Measurements from ENCODE around the gene RNF103.

The RNF103 gene

GRCh38 chr2:86624267-86624547 lies 542 bp upstream of the RNF103 start:
- H3K27ac ChIP-seq, result peak overlapping the region; percentile 93
- TF ChIP-seq CTCF (IDR thresholded peaks at IDR 0.05), result no peak
- TF ChIP-seq ZFX (IDR thresholded peaks at IDR 0.05; ENCODE audit: borderline replicate concordance), result no peak

GRCh38 chr2:86623043-86623493 lies 597 bp downstream of the RNF103 start:
- H3K27ac ChIP-seq, result peak overlapping the region; percentile 93
- TF ChIP-seq ZFX (IDR thresholded peaks at IDR 0.05; ENCODE audit: borderline replicate concordance) (no peak), CTCF (IDR thresholded peaks at IDR 0.05) (no peak)

- peak overlapping the region; percentile 93 for H3K27ac ChIP-seq
Observed at GRCh38 chr2:86622519-86623042, 1.1 kb downstream of the RNF103 start.

GRCh38 chr2:86621280-86621943 lies 2.3 kb downstream of the RNF103 start:
- H3K27ac ChIP-seq, result peak overlapping the region; percentile 93

More at GRCh38 chr2:86622519-86623042, 1.1 kb downstream of the RNF103 start:
- TF ChIP-seq ZFX (IDR thresholded peaks at IDR 0.05; ENCODE audit: borderline replicate concordance), result no peak
- no peak for TF ChIP-seq CTCF (IDR thresholded peaks at IDR 0.05)

GRCh38 chr2:86617738-86618137 lies 5.9 kb downstream of the RNF103 start:
- TF ChIP-seq CTCF (IDR thresholded peaks at IDR 0.05) (no peak), ZFX (IDR thresholded peaks at IDR 0.05; ENCODE audit: borderline replicate concordance) (no peak)
- H3K27ac ChIP-seq, result 0 out of 2 replicates have a peak overlapping the region, but pooled peaks have one; percentile 38

More at GRCh38 chr2:86621280-86621943, 2.3 kb downstream of the RNF103 start:
- TF ChIP-seq ZFX (IDR thresholded peaks at IDR 0.05; ENCODE audit: borderline replicate concordance) (no peak), CTCF (IDR thresholded peaks at IDR 0.05) (no peak)

GRCh38 chr2:86617153-86617552 lies 6.5 kb downstream of the RNF103 start:
- TF ChIP-seq CTCF (IDR thresholded peaks at IDR 0.05), result no peak
- H3K27ac ChIP-seq, result peak overlapping the region; percentile 38

GRCh38 chr2:86616502-86616901 lies 7.2 kb downstream of the RNF103 start:
- no peak for TF ChIP-seq ZFX (IDR thresholded peaks at IDR 0.05; ENCODE audit: borderline replicate concordance)
- TF ChIP-seq CTCF (IDR thresholded peaks at IDR 0.05), result no peak
- peak overlapping the region; percentile 38 for H3K27ac ChIP-seq
